ENCODE measurements around the gene PLEKHA5. TPM values are rescaled to one million over a fixed set of nuclear protein-coding genes. Genes with fewer than 3 reads are reported as not detected.
"Not testable (repeated sequence)": the region's sequence is repeated elsewhere in the genome, so short reads cannot be mapped to it uniquely, and the experiment has no call there.

The PLEKHA5 gene
- total RNA-seq, 1 donor from 2014 or later: 52.6 TPM

DNA sequence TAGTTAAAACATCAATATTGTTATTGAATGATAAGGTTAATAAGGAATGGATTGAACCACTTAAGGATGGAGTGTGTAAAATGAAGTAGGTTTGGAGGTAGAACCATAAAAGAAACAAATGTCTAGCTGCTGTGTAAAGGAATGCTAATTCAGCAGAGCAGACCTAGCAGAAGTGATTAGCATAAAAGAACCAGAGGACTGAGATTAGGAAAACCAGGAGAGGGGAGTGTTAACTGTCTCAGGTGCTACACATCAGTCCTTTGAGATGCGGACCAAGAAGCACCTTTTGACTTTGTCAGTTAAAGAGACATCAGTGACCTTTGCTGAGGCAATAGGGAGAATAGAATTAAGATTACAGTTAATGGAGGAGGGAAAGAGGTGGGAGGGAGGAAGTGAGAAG lies 84.5 kb downstream of the PLEKHA5 start:
- ATAC-seq (no peak), DNase-seq (ENCODE audit: missing footprints) (no peak)
- intact Hi-C loops (cut with DNase I): no loop called here

DNA sequence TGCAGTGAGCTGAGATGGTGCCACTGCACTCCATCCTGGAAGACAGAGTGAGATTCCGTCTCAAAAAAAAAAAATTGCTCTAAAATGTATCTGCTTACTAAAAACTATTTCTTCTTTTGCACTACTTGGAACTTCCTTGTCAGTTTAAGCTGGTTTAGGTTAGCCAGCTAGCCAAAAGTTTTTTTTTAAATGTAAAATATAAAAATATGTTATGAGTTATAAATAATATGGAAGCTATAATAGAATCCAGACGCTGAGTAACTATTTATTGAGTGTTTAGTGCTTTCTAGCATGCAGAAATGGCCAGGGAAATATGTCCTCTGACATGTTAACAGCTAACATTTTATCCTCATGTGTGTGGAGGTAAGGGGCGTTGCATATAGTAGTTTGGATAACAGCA lies 85.6 kb downstream of the PLEKHA5 start:
- DNase-seq (ENCODE audit: missing footprints) (no peak), ATAC-seq (no peak)
- intact Hi-C loops (cut with DNase I): no loop called here

DNA sequence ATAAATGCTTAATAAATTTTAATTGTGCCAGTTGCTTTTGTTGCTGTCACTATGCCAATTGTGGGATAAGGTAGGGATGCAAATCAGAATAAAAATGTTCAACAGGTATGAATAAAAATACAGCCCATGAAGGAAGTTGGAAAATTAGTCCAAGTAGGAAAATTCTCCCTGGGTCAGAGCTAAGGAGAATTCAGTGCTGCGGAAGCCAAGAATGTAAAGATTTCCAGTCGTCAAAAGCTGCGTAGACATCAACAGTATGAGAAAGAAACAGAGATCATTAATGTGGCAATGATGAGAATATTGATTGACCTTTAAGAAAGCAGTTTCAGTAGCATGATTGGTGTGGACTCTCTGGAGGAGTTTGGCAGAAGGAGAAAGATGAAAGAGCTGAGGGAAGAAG lies 87.9 kb downstream of the PLEKHA5 start:
- DNase-seq (ENCODE audit: missing footprints) (no peak), ATAC-seq (no peak)
- intact Hi-C loops (cut with DNase I): no loop called here

DNA sequence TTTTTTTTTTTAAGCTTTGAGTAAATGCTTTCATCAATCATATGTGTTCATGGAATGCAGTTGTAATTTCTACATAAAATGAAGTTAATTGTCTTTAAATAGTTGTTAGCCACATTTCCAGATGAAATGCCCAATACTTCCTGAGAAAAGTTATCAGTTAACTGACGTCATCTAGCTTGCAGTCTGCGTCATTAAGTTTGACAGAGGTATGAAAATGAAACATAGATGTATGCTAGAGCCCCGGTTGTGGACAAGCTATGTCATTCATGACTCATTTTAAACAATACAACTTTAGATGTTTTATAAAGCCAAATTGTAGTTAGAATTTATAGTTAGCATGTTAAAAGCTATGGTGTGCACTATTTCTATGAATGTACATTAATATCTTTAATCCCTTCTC lies 90.7 kb downstream of the PLEKHA5 start:
- ATAC-seq (no peak), DNase-seq (ENCODE audit: missing footprints) (no peak)
- intact Hi-C loops (cut with DNase I): no loop called here

DNA sequence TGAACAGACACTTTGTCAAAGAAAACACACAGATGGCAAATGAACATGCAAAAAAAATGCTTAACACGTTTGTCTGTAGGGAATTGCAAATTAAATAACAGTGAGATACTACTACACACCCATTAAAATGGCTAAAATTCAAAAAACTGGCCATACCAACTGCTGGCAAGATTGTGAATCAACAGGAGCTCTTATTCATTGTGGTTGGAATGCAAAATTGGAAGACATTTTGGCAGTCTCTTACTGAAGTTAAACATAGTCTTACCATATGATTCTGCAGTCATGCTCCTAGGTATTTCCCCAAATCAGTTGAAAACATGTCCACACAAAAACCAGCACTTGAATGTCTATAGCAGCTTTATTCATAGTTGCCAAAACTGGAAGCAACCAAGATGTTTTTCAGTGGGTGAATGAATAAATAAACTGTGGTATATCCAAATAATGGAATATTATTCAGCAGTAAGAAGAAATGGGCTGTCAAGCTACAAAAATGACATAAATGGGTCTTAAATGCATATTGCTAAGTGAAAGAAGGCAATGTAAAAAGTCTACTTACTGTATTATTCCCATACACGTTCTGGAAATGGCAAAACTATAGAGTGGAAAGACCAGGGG lies 91.4 kb downstream of the PLEKHA5 start:
- ATAC-seq (no peak), DNase-seq (ENCODE audit: missing footprints) (no peak)
- intact Hi-C loops (cut with DNase I): no loop called here

DNA sequence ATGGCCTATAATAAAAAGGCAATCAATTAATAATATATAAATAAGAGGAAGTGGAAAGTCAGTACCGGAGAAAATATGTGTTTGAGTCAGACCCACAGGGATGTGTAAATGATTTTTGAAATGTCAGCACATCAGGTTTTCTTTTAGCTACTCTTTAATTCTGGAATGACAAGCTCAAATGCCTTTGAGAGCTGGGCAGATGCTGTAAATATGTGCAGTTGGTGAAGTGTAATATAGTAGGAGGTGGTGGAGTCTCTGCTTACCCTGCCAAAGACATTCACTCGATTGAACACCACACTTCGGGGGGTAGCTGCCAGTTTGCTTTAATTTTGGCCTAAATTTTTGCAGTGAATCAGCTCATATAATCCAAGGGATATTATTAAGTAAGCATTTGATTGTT lies 93.0 kb downstream of the PLEKHA5 start:
- no peak for DNase-seq (ENCODE audit: missing footprints)
- intact Hi-C loops (cut with DNase I): no loop called here
- ATAC-seq: no peak

DNA sequence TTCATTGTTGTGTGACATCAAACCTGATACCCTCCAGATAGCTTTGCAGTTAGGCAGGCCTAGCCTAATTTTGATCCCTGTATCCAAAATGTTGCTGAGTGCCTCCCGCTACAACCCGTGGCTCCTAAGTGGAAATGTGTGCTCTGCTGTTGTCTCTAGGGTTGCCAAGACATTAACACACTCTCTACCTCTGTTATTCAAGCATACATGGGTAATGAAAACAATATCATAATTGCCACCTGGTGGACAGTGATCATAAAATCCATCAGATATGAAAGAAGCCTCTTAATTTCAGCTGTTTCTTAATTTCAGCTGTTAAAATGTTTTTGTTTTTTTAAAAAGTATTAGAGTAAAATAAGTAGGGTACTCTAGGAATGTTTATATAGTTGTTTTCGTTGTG lies 93.5 kb downstream of the PLEKHA5 start:
- DNase-seq (ENCODE audit: missing footprints) (no peak), ATAC-seq (peak; percentile 83)
- intact Hi-C loops (cut with DNase I): no loop called here

DNA sequence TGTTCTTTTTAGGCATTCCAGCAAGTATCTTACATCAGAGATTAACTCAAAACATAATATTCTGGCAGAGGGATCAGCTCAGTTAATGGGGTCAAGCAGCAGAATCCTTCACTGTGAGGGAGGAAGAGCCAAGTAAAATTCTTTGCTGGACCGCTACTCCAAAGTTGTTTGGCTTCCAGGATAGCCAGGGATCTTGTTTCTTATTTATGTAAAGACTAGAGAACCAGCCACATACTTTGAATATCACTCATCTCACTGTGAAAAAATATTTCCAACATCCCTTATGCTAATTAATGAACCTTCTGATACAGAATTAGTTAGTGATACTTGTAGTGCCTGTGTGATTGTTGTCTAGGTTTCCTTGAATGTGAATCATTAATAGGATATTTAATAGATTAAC lies 94.2 kb downstream of the PLEKHA5 start:
- intact Hi-C loops (cut with DNase I): no loop called here
- DNase-seq (ENCODE audit: missing footprints) (no peak), ATAC-seq (peak; percentile 63)

DNA sequence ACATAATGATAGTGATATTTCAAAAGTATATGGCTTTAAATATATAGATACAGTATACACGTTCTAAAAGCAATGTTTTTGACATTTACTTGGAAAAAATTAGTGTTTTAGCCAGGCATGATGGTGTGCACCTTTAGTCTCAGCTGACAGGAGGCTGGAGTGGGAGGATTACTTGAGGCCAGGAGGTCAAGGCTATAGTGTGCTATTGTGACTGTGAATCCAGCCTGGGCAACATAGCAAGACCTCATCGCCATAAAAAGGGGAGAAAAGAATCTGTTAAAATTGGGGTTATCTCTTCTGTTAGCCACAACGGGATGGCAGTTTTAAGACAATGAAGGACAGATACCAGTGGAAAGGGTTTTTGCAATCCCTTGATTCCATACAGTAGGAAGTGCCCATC lies 95.2 kb downstream of the PLEKHA5 start:
- no peak for DNase-seq (ENCODE audit: missing footprints)
- no peak for ATAC-seq
- intact Hi-C loops (cut with DNase I): no loop called here

DNA sequence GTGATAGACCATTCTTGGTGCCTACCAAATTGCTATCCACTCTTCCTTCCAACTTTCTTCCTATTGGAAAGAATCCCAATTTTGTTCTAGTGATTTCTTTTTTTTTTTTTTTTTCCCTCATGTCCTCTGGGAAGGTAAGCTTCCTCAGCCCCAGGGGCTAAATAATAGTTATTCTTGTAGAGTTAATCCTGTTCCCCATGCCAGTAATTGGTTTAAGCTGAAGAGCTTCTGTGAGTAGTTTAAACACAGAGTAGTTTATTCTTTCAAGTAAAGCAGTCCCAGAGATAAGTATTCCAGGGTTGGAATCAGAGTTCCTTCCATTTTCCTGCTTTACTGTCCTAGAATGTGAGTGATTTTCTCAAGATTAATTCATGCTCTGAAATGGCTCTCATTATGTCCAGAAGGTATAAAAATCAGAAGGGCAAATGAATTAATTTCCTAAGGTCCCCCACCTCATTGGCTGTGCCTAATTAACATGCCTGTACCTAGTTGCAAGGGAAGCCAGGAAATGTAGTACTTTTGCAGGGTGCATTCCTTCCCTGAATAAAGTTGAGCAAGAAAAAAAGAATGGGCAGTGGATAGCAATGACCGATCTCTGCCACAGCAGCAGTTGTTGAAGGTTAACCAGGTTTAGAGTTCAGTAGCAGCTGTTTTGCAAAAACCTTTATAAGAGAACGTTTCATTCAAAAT lies 97.8 kb downstream of the PLEKHA5 start:
- ATAC-seq: no peak
- no peak for DNase-seq (ENCODE audit: missing footprints)
- intact Hi-C loops (cut with DNase I): no loop called here

DNA sequence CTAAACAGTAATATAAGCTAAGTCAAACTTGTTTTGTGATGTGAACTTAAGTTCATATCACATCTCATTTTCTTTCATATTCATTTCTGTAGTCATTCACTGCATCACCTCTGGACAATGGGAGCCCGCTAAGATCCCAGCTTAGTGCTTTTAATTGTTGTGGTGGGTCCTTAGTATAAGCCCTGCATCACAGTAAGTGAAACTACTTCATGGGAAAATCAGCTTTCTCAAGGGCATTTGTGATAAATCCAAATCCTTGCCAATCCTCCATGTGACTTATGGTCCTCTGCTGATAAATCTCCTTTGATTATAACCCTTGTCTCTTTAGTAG lies 98.3 kb downstream of the PLEKHA5 start:
- intact Hi-C loops (cut with DNase I): no loop called here
- ATAC-seq: no peak
- DNase-seq (ENCODE audit: missing footprints): no peak

DNA sequence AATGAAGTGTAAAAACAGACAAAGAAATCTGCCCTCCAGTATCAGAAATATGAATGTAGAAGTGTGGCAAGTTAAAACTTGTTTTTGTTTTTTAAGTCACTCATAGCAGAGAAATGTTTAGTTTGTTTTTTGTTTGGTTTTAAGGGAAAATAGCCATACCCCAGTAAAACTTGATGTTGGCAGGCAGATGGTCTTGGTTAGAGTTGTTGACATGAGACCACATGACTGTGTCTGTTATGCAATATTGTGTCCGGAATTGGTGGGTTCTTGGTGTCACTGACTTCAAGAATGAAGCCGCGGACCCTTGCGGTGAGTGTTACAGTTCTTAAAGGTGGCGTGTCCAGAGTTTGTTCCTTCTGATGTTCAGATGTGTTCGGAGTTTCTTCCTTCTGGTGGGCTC lies 99.5 kb downstream of the PLEKHA5 start:
- ATAC-seq; intact Hi-C loops (cut with DNase I); DNase-seq (ENCODE audit: missing footprints): not testable (repeated sequence)

DNA sequence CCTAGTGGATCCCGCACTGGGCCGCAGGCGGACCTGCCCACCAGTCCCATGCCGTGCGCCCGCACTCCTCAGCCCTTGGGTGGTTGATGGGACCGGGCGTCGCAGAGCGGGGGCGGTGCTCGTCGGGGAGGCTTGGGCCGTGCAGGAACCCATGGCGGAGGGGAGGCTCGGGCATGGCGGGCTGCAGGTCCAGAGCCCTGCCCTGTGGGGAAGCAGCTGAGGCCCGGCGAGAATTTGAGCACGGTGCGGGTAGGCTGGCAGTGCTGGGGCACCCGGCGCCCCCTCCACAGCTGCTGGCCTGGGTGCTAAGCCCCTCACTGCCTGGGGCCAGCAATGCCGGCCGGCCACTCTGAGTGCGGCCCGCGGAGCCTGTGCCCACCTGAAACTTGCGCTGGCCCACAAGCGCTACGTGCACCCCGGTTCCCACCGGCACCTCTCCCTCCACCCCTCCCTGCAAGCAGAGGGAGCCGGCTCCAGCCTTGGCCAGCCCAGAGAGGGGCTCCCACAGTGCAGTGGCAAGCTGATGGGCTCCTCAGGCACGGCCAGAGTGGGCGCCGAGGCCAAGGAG lies 100.8 kb downstream of the PLEKHA5 start:
- no peak for ATAC-seq
- intact Hi-C loops (cut with DNase I): loop anchor here (5.0 kb wide), 1 partner anchor 43 kb away; no protein-coding TSS in a partner anchor
- DNase-seq (ENCODE audit: missing footprints): peak; percentile 61

DNA sequence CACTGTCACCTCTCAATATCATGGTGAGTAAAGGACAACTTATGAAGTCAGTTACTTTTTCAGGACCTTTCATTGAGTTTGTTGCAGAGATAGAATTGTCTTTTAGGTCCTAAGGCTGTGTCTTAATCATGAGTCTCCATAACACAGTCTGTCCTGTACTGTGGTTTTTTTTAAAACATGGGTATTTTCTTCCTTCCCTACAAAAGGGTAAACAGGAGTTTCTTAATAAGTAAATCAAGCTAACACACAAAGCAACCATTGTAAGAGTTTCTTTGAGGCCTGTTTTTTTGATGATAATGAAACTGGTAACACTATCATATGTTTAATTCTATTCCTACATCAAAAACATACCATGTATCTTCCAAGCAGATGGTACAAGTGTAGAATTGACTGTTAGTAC lies 101.4 kb downstream of the PLEKHA5 start:
- intact Hi-C loops (cut with DNase I): loop anchor here (5.0 kb wide), 1 partner anchor 44 kb away; no protein-coding TSS in a partner anchor
- no peak for DNase-seq (ENCODE audit: missing footprints)

DNA sequence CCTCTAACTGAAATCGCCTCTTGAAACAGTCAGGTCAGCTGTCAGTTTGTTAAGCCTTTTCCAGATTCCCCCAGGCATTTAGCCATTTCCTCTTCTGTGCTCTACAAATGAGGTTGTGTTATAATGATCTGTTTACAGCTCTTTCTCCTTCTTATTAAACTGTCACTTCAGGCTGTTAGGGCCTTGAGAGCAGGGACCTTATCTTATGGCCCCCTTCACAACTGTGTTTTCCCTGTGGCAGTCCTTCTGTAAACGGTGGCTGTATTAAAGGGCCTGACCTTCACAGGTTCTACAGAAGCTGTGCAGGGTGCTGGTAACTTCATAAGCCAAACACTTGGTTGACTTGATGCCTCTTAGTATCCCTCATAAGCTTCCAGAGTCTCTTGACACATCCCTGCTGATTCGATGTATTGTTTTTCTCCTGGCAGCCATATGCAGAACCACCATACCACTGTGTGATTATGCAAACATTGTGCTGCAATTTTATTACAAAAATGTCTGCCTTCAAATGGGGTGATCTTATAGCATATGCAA lies 104.7 kb downstream of the PLEKHA5 start:
- intact Hi-C loops (cut with DNase I): loop anchor here (5.0 kb wide), 1 partner anchor 47 kb away; no protein-coding TSS in a partner anchor
- peak; percentile 55 for ATAC-seq
- no peak for DNase-seq (ENCODE audit: missing footprints)

More for the DNA sequence above, 101.4 kb downstream of the PLEKHA5 start:
- ATAC-seq: no peak

DNA sequence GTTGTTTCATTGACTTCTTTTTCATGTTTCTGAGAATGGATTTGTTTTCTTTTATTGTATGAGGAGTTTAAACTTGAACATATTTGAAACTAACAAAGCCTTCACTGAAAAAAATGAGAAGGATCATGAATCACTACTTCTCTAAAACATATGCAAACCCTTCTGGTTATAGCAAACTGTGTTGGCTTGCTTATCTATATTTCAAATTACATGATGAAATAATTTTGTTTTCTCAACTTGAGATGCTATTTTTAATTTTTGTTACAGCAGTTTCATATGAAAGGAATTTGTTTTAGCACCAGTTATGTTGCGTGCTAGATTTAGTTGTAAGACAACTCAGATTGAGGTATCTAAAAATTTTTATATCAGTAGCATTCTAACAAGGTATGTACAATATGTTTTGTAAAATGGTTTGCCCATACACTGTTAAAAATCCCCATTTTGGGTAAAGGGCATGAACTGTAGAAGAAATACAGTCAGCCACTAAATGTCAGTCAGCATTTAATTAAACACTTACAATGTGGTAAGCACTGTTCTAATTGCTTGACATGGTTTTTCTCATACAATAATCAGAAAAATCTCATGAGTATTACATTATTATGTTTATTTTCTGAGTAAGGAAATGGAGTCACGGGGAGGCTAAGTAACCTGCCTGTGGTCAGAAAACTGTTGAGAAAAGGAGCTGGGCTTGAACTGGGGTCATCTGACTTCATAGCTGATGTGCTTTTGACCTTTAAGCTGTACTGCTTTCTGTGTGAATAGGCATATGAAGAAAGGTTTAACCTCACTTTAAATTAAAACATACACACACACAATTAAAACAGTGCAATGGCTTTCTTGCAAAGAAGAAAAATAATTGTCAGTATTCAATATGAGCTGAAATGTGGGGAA lies 105.7 kb downstream of the PLEKHA5 start:
- intact Hi-C loops (cut with DNase I): loop anchor here (5.0 kb wide), 1 partner anchor 48 kb away; no protein-coding TSS in a partner anchor
- no peak for ATAC-seq
- no peak for DNase-seq (ENCODE audit: missing footprints)

DNA sequence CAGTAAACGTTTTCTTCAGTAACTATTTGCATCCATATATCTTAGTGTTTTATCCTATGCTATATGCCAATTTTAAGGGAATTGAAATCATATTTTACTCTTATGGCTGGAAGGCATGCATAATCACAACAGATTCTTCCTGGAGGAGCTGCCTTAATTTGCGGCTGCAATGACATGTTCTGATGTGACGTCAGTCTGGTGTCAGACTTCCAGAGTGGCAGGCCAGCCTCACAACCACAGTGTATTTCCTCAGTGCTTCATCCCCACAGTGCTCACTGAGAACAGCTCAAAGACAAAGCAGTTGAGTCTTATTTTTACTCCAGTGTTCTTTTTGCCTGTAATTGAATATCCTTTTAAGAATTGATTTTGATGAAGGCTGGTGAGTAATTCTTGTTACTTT lies 107.1 kb downstream of the PLEKHA5 start:
- intact Hi-C loops (cut with DNase I): no loop called here
- DNase-seq (ENCODE audit: missing footprints) (no peak), ATAC-seq (peak; percentile 57)

DNA sequence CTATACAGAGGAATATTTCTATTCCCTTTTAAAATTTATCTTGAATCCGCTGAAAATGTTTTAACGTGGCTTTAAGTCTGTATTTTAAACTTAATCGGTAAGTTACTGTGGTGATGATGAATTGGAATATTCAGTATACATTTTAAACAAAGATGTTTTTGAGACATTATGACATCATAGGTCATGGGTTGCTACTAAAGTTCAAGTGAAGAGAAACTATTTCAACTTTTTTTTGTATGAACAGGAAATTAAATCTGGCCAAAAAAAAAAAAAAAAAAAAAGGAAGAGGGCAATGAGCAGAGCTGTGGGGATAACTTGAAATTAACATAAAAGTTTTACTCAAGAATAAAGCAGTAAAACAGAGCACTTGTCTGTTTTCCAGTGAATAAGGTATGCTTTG lies 109.0 kb downstream of the PLEKHA5 start:
- ATAC-seq: no peak
- intact Hi-C loops (cut with DNase I): no loop called here
- no peak for DNase-seq (ENCODE audit: missing footprints)

DNA sequence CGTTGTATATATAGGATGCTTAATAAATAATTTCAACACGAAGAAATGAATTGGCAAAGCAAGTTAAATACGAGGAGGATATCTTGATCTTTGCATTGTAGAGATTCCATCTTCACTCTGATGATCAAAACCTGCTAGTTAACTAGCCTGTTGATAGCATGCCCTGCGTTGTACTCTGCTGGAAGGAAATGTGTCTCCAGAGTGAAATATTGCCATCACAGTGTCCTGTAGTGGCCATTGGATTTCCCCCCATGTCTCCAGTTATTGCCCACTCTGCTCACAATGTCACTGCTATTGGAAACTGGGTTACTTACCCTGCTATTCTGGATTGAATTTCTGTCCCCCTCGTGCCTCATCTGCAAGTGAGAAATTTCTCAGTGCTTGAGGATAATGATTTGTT lies 109.6 kb downstream of the PLEKHA5 start:
- DNase-seq (ENCODE audit: missing footprints): no peak
- no peak for ATAC-seq
- intact Hi-C loops (cut with DNase I): no loop called here

Measured in Right ventricle myocardium inferior (tissue), 1 donor.